Psoas muscle (tissue), 8 donors: ENCODE measurements around the gene GGT6. TPM values are rescaled to one million over a fixed set of nuclear protein-coding genes. Genes with fewer than 3 reads are reported as not detected.
A peak's percentile ranks its signal among the peaks of the same experiment; 100 is the strongest.

Experiments
- ATAC-seq, 4 donors: fragments of 200-7000 bp; cut with Tn5 transposase; one replicate each; pipeline ENCODE4 v1.9.1; 2020; ENCODE audit warnings: moderate library complexity in 3 of 4, mild to moderate bottlenecking in 2 of 4
- DNase-seq, 2 donors: peaks; one replicate each; pipeline ENCODE4 v3.0.0-alpha.2; 2020
- H3K27ac ChIP-seq: fragments of 200-600 bp; one replicate; pipeline ENCODE4 v1.8.0; 2022
- H3K27me3 ChIP-seq, 3 donors: fragments of 200-600 bp in 1 of 3; one replicate each; pipeline versions ENCODE4 v1.6.1 to v1.8.0; 2013 to 2022; ENCODE audit warnings: low read length in 2 of 3, mild to moderate bottlenecking in 2 of 3, moderate library complexity in 1 of 3; ENCODE audit not compliant: insufficient read depth in 3 of 3
- H3K36me3 ChIP-seq, 2 donors: fragments of 200-600 bp in 1 of 2; one replicate each; pipeline versions ENCODE4 v1.6.1 to v1.8.0; 2013 to 2022; ENCODE audit warnings: low read depth in 1 of 2, mild to moderate bottlenecking in 1 of 2, moderate library complexity in 1 of 2; ENCODE audit not compliant: insufficient read depth in 1 of 2
- H3K4me1 ChIP-seq: fragments of 200-600 bp; one replicate; pipeline ENCODE4 v1.8.0; 2022
- H3K4me3 ChIP-seq: fragments of 200-600 bp; one replicate; pipeline ENCODE4 v1.8.0; 2022; ENCODE audit warnings: mild to moderate bottlenecking
- H3K9me3 ChIP-seq: fragments of 200-600 bp; one replicate; pipeline ENCODE4 v1.8.0; 2022
- WGBS, 3 donors: extraction: QIAGEN DNeasy Blood & Tissue Kit; methylation state at CpG; one replicate each; pipeline versions ENCODE4 v1.1.6 to v1.1.7; 2013; 5-methylcytosine and 5-hydroxymethylcytosine counted together
- intact Hi-C, 2 donors: fragments of 100-400 bp; cut with DNase I; formaldehyde crosslinking; loops; one replicate each; pipeline versions ENCODE4 v1.11.0 to v1.14.2; 2022
- polyA plus RNA-seq, 3 donors: library from polyadenylated mRNA; stranded (reverse); fragments of 200-250 nt; gene quantifications; one replicate each; pipeline ENCODE4 v1.2.3, GENCODE V29; 2013
- total RNA-seq, 4 donors: library from RNA; stranded (reverse); fragmentation: NEBNext Ultra II Directional in 2 of 4; extraction: Animal tissue kit (Norgen Biotek cat#: 25700) in 2 of 4; gene quantifications; one replicate each; pipeline versions ENCODE4 v1.2.1 to v1.2.4, GENCODE V29; 2021 to 2023
- TF ChIP-seq, protein P1 (sequence below): fragments of 200-600 bp; IDR thresholded peaks from one replicate; pipeline ENCODE4 v1.8.0; 2022; ENCODE audit warnings: antibody characterized with exemption
- donor health status: healthy with polysubstance abuse.
- donor health status: DM: no; HTN: no; CAD: no; lungs with moderate emphysema.
- donor health status: Bipolar disorder and iron deficiency.
- donor health status: healthy.
- donor health status: DM: yes; HTN: yes; CAD: no.
- donor health status: DM: no; HTN: no; CAD: no.
- donor health status: DM: no; HTN: no; CAD: no.
- donor health status: DM: yes; HTN: yes; CAD: no.

The GGT6 gene
- total and polyA plus RNA-seq, 7 donors, result 0.03 TPM; not detected in 6

- H3K4me1 ChIP-seq, result peaks cover 4% of the 10 kb centered on the region
- H3K27ac ChIP-seq, result peak overlapping the region; percentile 2
- DNase-seq (peak; percentile 20 to 71), ATAC-seq (peak in 2 of 4 donors; percentile 22 to 25)
- intact Hi-C loops, result no loop called here
- no peaks in the 10 kb centered on the region for H3K36me3 ChIP-seq
- WGBS, 3 donors, result 41 to 46% (median 43%) methylated on average over 30 of the region's 30 CpGs
- H3K9me3 ChIP-seq, result no peaks in the 10 kb centered on the region
- H3K27me3 ChIP-seq, result peaks cover 0 to 2% (median 0%) of the 10 kb centered on the region in 3 donors
- TF ChIP-seq, protein P1, sequence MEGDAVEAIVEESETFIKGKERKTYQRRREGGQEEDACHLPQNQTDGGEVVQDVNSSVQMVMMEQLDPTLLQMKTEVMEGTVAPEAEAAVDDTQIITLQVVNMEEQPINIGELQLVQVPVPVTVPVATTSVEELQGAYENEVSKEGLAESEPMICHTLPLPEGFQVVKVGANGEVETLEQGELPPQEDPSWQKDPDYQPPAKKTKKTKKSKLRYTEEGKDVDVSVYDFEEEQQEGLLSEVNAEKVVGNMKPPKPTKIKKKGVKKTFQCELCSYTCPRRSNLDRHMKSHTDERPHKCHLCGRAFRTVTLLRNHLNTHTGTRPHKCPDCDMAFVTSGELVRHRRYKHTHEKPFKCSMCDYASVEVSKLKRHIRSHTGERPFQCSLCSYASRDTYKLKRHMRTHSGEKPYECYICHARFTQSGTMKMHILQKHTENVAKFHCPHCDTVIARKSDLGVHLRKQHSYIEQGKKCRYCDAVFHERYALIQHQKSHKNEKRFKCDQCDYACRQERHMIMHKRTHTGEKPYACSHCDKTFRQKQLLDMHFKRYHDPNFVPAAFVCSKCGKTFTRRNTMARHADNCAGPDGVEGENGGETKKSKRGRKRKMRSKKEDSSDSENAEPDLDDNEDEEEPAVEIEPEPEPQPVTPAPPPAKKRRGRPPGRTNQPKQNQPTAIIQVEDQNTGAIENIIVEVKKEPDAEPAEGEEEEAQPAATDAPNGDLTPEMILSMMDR, result no peak
- H3K4me3 ChIP-seq, result no peak overlapping the region
Observed at GRCh38 chr17:4530799-4531730, 29.3 kb downstream of the GGT6 start.

DNA sequence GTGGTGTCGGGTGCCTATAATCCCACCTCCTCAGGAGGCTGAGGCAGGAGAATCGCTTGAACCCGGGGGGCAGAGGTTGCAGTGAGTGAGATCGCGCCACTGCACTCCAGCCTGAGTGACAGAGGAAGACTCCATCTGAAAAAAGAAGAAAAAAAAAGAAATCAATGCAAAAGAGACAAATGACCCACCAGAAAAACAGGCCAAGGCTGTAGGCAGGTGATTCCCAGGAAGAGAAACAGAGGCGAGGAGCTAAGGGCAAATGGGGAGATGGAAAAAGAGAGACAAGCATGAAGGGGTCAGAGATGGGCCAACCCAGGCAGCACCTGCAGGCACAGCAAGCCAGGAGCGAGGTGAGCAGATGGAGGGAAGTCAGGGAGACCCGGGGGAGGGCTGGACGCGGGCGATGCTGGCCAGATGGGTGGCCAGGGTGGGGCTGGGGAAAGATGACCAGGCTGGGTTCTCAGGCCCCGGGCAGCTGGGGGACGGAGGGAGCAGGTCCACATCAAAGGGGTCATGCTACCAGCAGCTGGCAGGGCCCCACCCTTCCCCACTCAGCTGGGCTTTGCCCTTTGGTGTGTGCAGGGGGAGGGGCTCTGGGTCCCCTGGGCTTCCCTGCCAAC, 30.7 kb downstream of the GGT6 start:
- intact Hi-C loops, result loop anchor here in 1 of 2 donors (10.0 kb wide), 1 partner anchor 345 kb away; no protein-coding TSS in a partner anchor

DNA sequence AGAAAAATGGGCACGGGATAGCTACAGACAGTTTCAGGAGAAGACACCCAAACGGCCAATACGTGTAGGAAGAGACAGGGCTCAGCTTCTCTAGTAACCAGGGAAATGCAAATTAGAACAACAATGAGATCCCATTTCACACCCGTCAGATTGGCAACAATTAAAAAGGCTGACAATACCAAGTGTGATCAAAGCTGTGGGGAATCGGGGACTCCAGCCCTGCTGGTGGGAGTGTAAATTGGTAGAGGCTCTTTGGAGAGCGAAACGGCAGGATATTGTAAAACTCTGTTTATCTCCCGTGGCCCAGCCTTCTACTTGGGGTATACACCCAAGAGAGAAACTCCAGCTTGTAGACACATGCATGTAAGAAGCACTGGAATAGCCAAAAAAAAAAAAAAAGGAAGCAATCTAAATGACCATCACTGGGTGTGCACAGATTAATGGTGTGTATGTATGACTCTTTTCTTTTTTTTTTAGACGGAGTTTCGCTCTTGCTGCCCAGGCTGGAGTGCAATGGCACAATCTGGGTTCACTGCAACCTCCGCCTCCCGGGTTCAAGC, 32.7 kb downstream of the GGT6 start:
- ATAC-seq (no peak), DNase-seq (no peak)
- intact Hi-C loops, result loop anchor here in 1 of 2 donors (10.0 kb wide), 1 partner anchor 343 kb away; no protein-coding TSS in a partner anchor
- TF ChIP-seq, protein P1, result no peak
- H3K36me3 ChIP-seq, result no peaks in the 10 kb centered on the region
- H3K4me3 ChIP-seq, result no peak overlapping the region
- H3K9me3 ChIP-seq, result no peaks in the 10 kb centered on the region
- whole genome bisulfite sequencing, 3 donors, result 64 to 68% (median 67%) methylated on average over 12 of the region's 12 CpGs
- peaks cover 0 to 2% (median 0%) of the 10 kb centered on the region in 3 donors for H3K27me3 ChIP-seq
- no peaks in the 10 kb centered on the region for H3K4me1 ChIP-seq
- H3K27ac ChIP-seq, result no peak overlapping the region

More for the DNA sequence above, 30.7 kb downstream of the GGT6 start:
- WGBS, 3 donors, result 64 to 69% (median 67%) methylated on average over 11 to 13 of the region's 13 CpGs
- ATAC-seq (no peak), DNase-seq (no peak)
- H3K4me3 ChIP-seq, result no peak overlapping the region
- H3K36me3 ChIP-seq, result no peaks in the 10 kb centered on the region
- H3K27ac ChIP-seq, result peak overlapping the region; percentile 2
- peaks cover 0 to 2% (median 0%) of the 10 kb centered on the region in 3 donors for H3K27me3 ChIP-seq
- TF ChIP-seq, protein P1, result no peak
- H3K9me3 ChIP-seq, result no peaks in the 10 kb centered on the region
- H3K4me1 ChIP-seq, result no peaks in the 10 kb centered on the region

DNA sequence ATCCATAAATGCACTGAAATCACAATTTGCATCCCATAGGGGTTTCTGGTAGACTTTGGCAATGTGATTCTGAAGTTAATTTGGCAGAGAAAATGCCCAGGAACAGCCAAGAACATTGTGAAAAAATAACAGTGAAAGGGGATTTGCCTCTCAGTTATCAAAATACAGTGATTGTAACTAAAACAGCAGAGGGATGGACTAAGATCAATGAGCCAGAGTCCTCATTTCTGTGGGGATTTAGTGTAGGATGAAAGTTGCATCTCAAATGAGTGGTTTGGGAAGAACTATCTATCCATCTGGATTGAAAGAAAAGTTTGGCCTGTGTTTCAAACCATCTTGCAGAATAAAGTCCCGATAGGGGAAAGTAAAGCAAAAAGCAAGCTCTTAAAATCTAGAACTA, 33.2 kb downstream of the GGT6 start:
- ATAC-seq, result no peak
- TF ChIP-seq, protein P1, result no peak
- no peak overlapping the region for H3K4me3 ChIP-seq
- WGBS, 3 donors, result 15 to 24% (median 22%) methylated on average over 1 of the region's 1 CpG
- no peak overlapping the region for H3K27ac ChIP-seq
- H3K36me3 ChIP-seq, result no peaks in the 10 kb centered on the region
- no peaks in the 10 kb centered on the region for H3K9me3 ChIP-seq
- intact Hi-C loops, result loop anchor here in 1 of 2 donors (10.0 kb wide), 1 partner anchor 342 kb away; no protein-coding TSS in a partner anchor
- H3K4me1 ChIP-seq, result no peaks in the 10 kb centered on the region
- H3K27me3 ChIP-seq, result peaks cover 0 to 2% (median 0%) of the 10 kb centered on the region in 3 donors
- DNase-seq, result no peak
